DOHH2 (cell line): Measurements from ENCODE around the gene LIPG.

Experiments used
- EZH2phosphoT487 ChIP-seq: fragments of 200-600 bp; sonication (generic); IDR thresholded peaks from 2 replicates; pipeline ENCODE4 v1.6.1; 2017; ENCODE audit warnings: borderline replicate concordance, mild to moderate bottlenecking, antibody characterized with exemption, low read length, moderate library complexity, mixed read lengths
- TF ChIP-seq, protein P1 (sequence below): fragments of 200-600 bp; sonication (generic); IDR thresholded peaks from one replicate; pipeline ENCODE4 v1.5.1; 2014; ENCODE audit warnings: antibody characterized with exemption, mild to moderate bottlenecking, low read depth, low read length; ENCODE audit not compliant: poor library complexity, severe bottlenecking

DNA sequence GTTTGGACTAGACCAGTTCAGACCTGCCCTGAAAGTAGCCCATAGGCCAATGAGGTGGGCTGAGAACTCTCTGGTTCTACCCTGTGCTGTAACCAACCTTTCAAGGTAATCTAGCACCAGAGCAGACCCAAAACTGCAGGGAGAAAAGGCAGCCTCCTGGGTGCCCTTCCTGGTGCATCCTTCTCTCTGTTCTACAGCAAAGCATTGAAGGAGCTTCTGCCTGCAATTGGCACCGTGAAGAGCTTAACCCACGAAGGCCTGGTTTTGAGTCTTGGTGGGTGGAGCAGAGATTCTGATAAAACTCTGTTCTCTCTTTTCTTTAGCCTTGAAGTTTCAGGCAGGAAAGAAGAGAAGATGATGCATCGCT is 55.5 kb downstream of the LIPG start:
- TF ChIP-seq, protein P1, sequence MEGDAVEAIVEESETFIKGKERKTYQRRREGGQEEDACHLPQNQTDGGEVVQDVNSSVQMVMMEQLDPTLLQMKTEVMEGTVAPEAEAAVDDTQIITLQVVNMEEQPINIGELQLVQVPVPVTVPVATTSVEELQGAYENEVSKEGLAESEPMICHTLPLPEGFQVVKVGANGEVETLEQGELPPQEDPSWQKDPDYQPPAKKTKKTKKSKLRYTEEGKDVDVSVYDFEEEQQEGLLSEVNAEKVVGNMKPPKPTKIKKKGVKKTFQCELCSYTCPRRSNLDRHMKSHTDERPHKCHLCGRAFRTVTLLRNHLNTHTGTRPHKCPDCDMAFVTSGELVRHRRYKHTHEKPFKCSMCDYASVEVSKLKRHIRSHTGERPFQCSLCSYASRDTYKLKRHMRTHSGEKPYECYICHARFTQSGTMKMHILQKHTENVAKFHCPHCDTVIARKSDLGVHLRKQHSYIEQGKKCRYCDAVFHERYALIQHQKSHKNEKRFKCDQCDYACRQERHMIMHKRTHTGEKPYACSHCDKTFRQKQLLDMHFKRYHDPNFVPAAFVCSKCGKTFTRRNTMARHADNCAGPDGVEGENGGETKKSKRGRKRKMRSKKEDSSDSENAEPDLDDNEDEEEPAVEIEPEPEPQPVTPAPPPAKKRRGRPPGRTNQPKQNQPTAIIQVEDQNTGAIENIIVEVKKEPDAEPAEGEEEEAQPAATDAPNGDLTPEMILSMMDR = no peak
- no peak for TF ChIP-seq EZH2phosphoT487
